ENCODE measurements around the gene TXNIP.

- TF ChIP-seq POLR2AphosphoS5 (IDR thresholded peaks at IDR 0.05; ENCODE audit: low read depth, low read length) (no peak), POLR2A (IDR thresholded peaks at IDR 0.05; ENCODE audit: low read depth, low read length) (no peak), TAF1 (IDR thresholded peaks at IDR 0.05; ENCODE audit: borderline replicate concordance, low read depth, low read length) (no peak)
Observed at GRCh38 chr1:145942871-145943270, 53.5 kb downstream of the TXNIP start.
